SK-N-SH (cell line): ENCODE data around the gene GRB10. TPM values are rescaled to one million over a fixed set of nuclear protein-coding genes. Genes with fewer than 3 reads are reported as not detected.

ENCODE experiments used
- CTCF ChIA-PET: fragments of 300-600, 350-600 bp; formaldehyde crosslinking; extraction: SDS; loops from one replicate; lab custom pipeline; 2021; lab: Yijun Ruan, JAX
- POLR2A ChIA-PET: fragments of 350-600 bp; sonication (Branson Sonifier 250); formaldehyde crosslinking; extraction: SDS; loops from one replicate; lab custom pipeline; 2020; ENCODE audit warnings: antibody characterized with exemption, inconsistent platforms; lab: Yijun Ruan, JAX
- DNase-seq: peaks from one replicate; pipeline ENCODE4 v3.0.0; 2012
- H2AFZ ChIP-seq: fragments of 200-600 bp; sonication (generic); 2 replicates; pipeline ENCODE4 v1.8.1; 2016; ENCODE audit warnings: antibody characterized with exemption, mild to moderate bottlenecking, low read depth
- H3F3A ChIP-seq: fragments of 200-600 bp; sonication (generic); replicated peaks from 2 replicates; pipeline ENCODE3; 2016; ENCODE audit warnings: antibody characterized with exemption, mild to moderate bottlenecking; ENCODE audit not compliant: insufficient read depth
- H3K27ac ChIP-seq, 2 experiments: fragments of 200-500 bp in 1 of 2; fragments of 200-600 bp in 1 of 2; sonication (Bioruptor generic) in 1 of 2; sonication (generic), shearing (Covaris generic) in 1 of 2; 2 replicates each; pipeline versions ENCODE4 v1.5.1 to v1.6.1; 2014 to 2016; ENCODE audit warnings: low read depth in 2 of 2, inconsistent platforms in 1 of 2, low read length in 1 of 2, mild to moderate bottlenecking in 1 of 2, mixed read lengths in 1 of 2
- H3K27me3 ChIP-seq: fragments of 200-600 bp; sonication (generic), shearing (Covaris generic); 2 replicates; pipeline ENCODE4 v1.6.1; 2016; ENCODE audit warnings: mixed run types; ENCODE audit not compliant: insufficient read depth
- H3K36me3 ChIP-seq, 2 experiments: fragments of 200-500 bp in 1 of 2; fragments of 200-600 bp in 1 of 2; sonication (Bioruptor generic) in 1 of 2; sonication (generic) in 1 of 2; replicated peaks in 1 of 2; 2 replicates each; pipeline versions ENCODE3 to v1.5.1; 2014 to 2016; ENCODE audit warnings: low read length in 1 of 2, mild to moderate bottlenecking in 1 of 2; ENCODE audit not compliant: insufficient read depth in 2 of 2, control insufficient read depth in 1 of 2
- H3K4me1 ChIP-seq, 2 experiments: fragments of 200-500 bp in 1 of 2; fragments of 200-600 bp in 1 of 2; sonication (Bioruptor generic) in 1 of 2; sonication (generic), shearing (Covaris generic) in 1 of 2; 2 replicates each; pipeline versions ENCODE4 v1.5.1 to v1.6.1; 2014 to 2016; ENCODE audit warnings: low read depth in 1 of 2, low read length in 1 of 2, mixed run types in 1 of 2; ENCODE audit not compliant: insufficient read depth in 2 of 2, control insufficient read depth in 1 of 2
- H3K4me2 ChIP-seq: fragments of 200-600 bp; sonication (generic), shearing (Covaris generic); 2 replicates; pipeline ENCODE4 v1.6.1; 2017; ENCODE audit warnings: mixed run types
- H3K4me3 ChIP-seq, 2 experiments: fragments of 200-500 bp in 1 of 2; fragments of 200-600 bp in 1 of 2; sonication (Bioruptor generic) in 1 of 2; sonication (generic), shearing (Covaris generic) in 1 of 2; 2 replicates each; pipeline versions ENCODE4 v1.5.1 to v1.8.1; 2014 to 2016; ENCODE audit warnings: low read depth in 2 of 2, inconsistent platforms in 1 of 2, low read length in 1 of 2, mild to moderate bottlenecking in 1 of 2, mixed read lengths in 1 of 2, moderate library complexity in 1 of 2
- H3K79me2 ChIP-seq: fragments of 200-600 bp; sonication (generic); 2 replicates; pipeline ENCODE4 v1.8.1; 2017; ENCODE audit warnings: mild to moderate bottlenecking; ENCODE audit not compliant: insufficient read depth
- H3K9ac ChIP-seq: fragments of 200-600 bp; sonication (generic); 2 replicates; pipeline ENCODE4 v1.6.1; 2017; ENCODE audit warnings: mixed run types
- H3K9me2 ChIP-seq: fragments of 200-600 bp; sonication (generic); 2 replicates; pipeline ENCODE4 v1.6.1; 2017; ENCODE audit warnings: mixed run types
- H3K9me3 ChIP-seq: fragments of 200-600 bp; sonication (generic); 2 replicates; pipeline ENCODE4 v1.6.1; 2017; ENCODE audit warnings: mixed run types, mild to moderate bottlenecking, moderate library complexity
- H4K20me1 ChIP-seq: fragments of 200-600 bp; sonication (generic); 2 replicates; pipeline ENCODE4 v1.6.1; 2017; ENCODE audit warnings: mild to moderate bottlenecking, mixed run types; ENCODE audit not compliant: insufficient read depth
- CHD2 ChIP-seq: fragments of 150-350 bp; IDR thresholded peaks from 2 replicates; pipeline ENCODE4 v1.6.1; 2018; ENCODE audit warnings: low read length; ENCODE audit not compliant: partially characterized antibody
- ELF1 ChIP-seq: IDR thresholded peaks from 2 replicates; pipeline ENCODE4 v1.4.0; 2012
- FOXJ3 ChIP-seq: sonication (generic); formaldehyde crosslinking; IDR thresholded peaks from 2 replicates; pipeline ENCODE4 v1.5.1; 2020; ENCODE audit warnings: mild to moderate bottlenecking, missing genetic modification reagents
- FOXM1 ChIP-seq: IDR thresholded peaks from 2 replicates; pipeline ENCODE4 v1.4.0; 2012; ENCODE audit warnings: low read depth, mild to moderate bottlenecking
- GABPA ChIP-seq: IDR thresholded peaks from 2 replicates; pipeline ENCODE4 v1.4.0; 2012; ENCODE audit warnings: low read depth, mild to moderate bottlenecking
- JUND ChIP-seq: IDR thresholded peaks from 2 replicates; pipeline ENCODE4 v1.4.0; 2012
- NFIC ChIP-seq: IDR thresholded peaks from 2 replicates; pipeline ENCODE4 v1.4.0; 2012; ENCODE audit warnings: borderline replicate concordance
- PBX3 ChIP-seq: IDR thresholded peaks from 2 replicates; pipeline ENCODE4; 2012
- POLR2AphosphoS5 ChIP-seq: IDR thresholded peaks from 2 replicates; pipeline ENCODE4 v1.6.1; 2012; ENCODE audit warnings: low read depth, low read length
- RAD21 ChIP-seq: IDR thresholded peaks from 2 replicates; pipeline ENCODE4 v1.6.1; 2012; ENCODE audit warnings: mild to moderate bottlenecking, low read length
- RCOR1 ChIP-seq: fragments of 150-350 bp; IDR thresholded peaks from 2 replicates; pipeline ENCODE4 v1.6.1; 2017; ENCODE audit warnings: antibody characterized with exemption, low read length
- SIN3A ChIP-seq: IDR thresholded peaks from 2 replicates; pipeline ENCODE4 v1.6.1; 2012; ENCODE audit warnings: low read depth, mild to moderate bottlenecking, low read length, moderate library complexity, borderline replicate concordance
- SMC3 ChIP-seq: IDR thresholded peaks from 2 replicates; pipeline ENCODE4 v1.6.1; 2012; ENCODE audit warnings: low read depth, low read length, improper control_type of control experiment
- TAF1 ChIP-seq: IDR thresholded peaks from 2 replicates; pipeline ENCODE4 v1.6.1; 2012; ENCODE audit warnings: low read depth, mild to moderate bottlenecking, low read length, moderate library complexity, borderline replicate concordance
- TEAD4 ChIP-seq: IDR thresholded peaks from 2 replicates; pipeline ENCODE4 v1.4.0; 2012; ENCODE audit warnings: mild to moderate bottlenecking, borderline replicate concordance; ENCODE audit not compliant: insufficient read depth
- YY1 ChIP-seq: IDR thresholded peaks from 2 replicates; pipeline ENCODE4 v1.4.0; 2012; ENCODE audit warnings: low read depth, mild to moderate bottlenecking
- WGBS: methylation state at CpG from one replicate; pipeline ENCODE4 v1.1.6; 2017; ENCODE audit warnings: low lambda C conversion rate; 5-methylcytosine and 5-hydroxymethylcytosine counted together
- polyA plus RNA-seq, 3 experiments: library from polyadenylated mRNA; depleted of rRNA; stranded (reverse); fragments of >200 nt; gene quantifications; 2 replicates each; pipeline ENCODE4 v1.2.3, GENCODE V29; 2012
- TF ChIP-seq, protein P1 (sequence below): fragments of 200-600 bp; sonication (generic); IDR thresholded peaks from 2 replicates; pipeline ENCODE4 v1.6.1; 2017; ENCODE audit warnings: antibody characterized with exemption, mild to moderate bottlenecking, moderate library complexity
- TF ChIP-seq, protein P2 (sequence below): fragments of 150-350 bp; IDR thresholded peaks from 2 replicates; pipeline ENCODE4 v1.6.1; 2016; ENCODE audit warnings: mild to moderate bottlenecking, low read depth, low read length
- TF ChIP-seq, protein P3 (sequence below): IDR thresholded peaks from 2 replicates; pipeline ENCODE4 v1.6.1; 2012; ENCODE audit warnings: mild to moderate bottlenecking, low read depth, low read length, moderate library complexity
- TF ChIP-seq, protein P4 (sequence below): IDR thresholded peaks from 2 replicates; pipeline ENCODE4 v1.4.0; 2012; ENCODE audit warnings: low read depth, borderline replicate concordance

Gene GRB10
- polyA plus RNA-seq, 1 of the 3 experiments (the other 2 are of a cell fraction) = 5.1 TPM

- ChIA-PET CTCF (interaction anchor here (0.9 to 2.6 kb wide), 10 partner anchors 12 to 449 kb away, joined by 3 to 14 read pairs (median 4); no protein-coding TSS in a partner anchor), POLR2A (no interaction called here)
- Histone ChIP-seq H2AFZ (no peak overlapping the region), H3F3A (no peaks in the 10 kb centered on the region), H3K9ac (no peak overlapping the region), H3K4me2 (no peak overlapping the region), H3K36me3 (peaks cover 0 to 7% of the 10 kb centered on the region in 2 experiments), H3K27me3 (no peaks in the 10 kb centered on the region), H3K9me3 (no peaks in the 10 kb centered on the region), H3K4me3 (no peak overlapping the region), H3K9me2 (no peaks in the 10 kb centered on the region), H3K79me2 (peaks cover 2% of the 10 kb centered on the region), H4K20me1 (peaks cover 48% of the 10 kb centered on the region; the same call in 1 of the 2 replicates), H3K4me1 (peaks cover 0 to 12% of the 10 kb centered on the region in 2 experiments; a peak in 1 of 4 replicates), H3K27ac (no peak overlapping the region)
- TF ChIP-seq ELF1 (no peak), RCOR1 (no peak), SIN3A (no peak), YY1 (no peak), TEAD4 (no peak), POLR2AphosphoS5 (no peak), SMC3 (no peak), JUND (no peak), GABPA (no peak), FOXM1 (no peak), FOXJ3 (CRISPR knock-in tag) (no peak), RAD21 (no peak), CHD2 (no peak), TAF1 (no peak), NFIC (no peak), PBX3 (no peak)
- TF ChIP-seq, protein P1, sequence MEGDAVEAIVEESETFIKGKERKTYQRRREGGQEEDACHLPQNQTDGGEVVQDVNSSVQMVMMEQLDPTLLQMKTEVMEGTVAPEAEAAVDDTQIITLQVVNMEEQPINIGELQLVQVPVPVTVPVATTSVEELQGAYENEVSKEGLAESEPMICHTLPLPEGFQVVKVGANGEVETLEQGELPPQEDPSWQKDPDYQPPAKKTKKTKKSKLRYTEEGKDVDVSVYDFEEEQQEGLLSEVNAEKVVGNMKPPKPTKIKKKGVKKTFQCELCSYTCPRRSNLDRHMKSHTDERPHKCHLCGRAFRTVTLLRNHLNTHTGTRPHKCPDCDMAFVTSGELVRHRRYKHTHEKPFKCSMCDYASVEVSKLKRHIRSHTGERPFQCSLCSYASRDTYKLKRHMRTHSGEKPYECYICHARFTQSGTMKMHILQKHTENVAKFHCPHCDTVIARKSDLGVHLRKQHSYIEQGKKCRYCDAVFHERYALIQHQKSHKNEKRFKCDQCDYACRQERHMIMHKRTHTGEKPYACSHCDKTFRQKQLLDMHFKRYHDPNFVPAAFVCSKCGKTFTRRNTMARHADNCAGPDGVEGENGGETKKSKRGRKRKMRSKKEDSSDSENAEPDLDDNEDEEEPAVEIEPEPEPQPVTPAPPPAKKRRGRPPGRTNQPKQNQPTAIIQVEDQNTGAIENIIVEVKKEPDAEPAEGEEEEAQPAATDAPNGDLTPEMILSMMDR = no peak
- TF ChIP-seq, protein P2, sequence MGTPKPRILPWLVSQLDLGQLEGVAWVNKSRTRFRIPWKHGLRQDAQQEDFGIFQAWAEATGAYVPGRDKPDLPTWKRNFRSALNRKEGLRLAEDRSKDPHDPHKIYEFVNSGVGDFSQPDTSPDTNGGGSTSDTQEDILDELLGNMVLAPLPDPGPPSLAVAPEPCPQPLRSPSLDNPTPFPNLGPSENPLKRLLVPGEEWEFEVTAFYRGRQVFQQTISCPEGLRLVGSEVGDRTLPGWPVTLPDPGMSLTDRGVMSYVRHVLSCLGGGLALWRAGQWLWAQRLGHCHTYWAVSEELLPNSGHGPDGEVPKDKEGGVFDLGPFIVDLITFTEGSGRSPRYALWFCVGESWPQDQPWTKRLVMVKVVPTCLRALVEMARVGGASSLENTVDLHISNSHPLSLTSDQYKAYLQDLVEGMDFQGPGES = no peak
- TF ChIP-seq, protein P3, sequence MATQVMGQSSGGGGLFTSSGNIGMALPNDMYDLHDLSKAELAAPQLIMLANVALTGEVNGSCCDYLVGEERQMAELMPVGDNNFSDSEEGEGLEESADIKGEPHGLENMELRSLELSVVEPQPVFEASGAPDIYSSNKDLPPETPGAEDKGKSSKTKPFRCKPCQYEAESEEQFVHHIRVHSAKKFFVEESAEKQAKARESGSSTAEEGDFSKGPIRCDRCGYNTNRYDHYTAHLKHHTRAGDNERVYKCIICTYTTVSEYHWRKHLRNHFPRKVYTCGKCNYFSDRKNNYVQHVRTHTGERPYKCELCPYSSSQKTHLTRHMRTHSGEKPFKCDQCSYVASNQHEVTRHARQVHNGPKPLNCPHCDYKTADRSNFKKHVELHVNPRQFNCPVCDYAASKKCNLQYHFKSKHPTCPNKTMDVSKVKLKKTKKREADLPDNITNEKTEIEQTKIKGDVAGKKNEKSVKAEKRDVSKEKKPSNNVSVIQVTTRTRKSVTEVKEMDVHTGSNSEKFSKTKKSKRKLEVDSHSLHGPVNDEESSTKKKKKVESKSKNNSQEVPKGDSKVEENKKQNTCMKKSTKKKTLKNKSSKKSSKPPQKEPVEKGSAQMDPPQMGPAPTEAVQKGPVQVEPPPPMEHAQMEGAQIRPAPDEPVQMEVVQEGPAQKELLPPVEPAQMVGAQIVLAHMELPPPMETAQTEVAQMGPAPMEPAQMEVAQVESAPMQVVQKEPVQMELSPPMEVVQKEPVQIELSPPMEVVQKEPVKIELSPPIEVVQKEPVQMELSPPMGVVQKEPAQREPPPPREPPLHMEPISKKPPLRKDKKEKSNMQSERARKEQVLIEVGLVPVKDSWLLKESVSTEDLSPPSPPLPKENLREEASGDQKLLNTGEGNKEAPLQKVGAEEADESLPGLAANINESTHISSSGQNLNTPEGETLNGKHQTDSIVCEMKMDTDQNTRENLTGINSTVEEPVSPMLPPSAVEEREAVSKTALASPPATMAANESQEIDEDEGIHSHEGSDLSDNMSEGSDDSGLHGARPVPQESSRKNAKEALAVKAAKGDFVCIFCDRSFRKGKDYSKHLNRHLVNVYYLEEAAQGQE = no peak
- TF ChIP-seq, protein P4, sequence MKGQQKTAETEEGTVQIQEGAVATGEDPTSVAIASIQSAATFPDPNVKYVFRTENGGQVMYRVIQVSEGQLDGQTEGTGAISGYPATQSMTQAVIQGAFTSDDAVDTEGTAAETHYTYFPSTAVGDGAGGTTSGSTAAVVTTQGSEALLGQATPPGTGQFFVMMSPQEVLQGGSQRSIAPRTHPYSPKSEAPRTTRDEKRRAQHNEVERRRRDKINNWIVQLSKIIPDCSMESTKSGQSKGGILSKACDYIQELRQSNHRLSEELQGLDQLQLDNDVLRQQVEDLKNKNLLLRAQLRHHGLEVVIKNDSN = no peak
- WGBS = 70% methylated on average over 10 of the region's 10 CpGs
- DNase-seq = no peak
Observed at GRCh38 chr7:50653981-50654425, 128.7 kb downstream of the GRB10 start.
